ENCODE results near the gene BBLN.

DNA sequence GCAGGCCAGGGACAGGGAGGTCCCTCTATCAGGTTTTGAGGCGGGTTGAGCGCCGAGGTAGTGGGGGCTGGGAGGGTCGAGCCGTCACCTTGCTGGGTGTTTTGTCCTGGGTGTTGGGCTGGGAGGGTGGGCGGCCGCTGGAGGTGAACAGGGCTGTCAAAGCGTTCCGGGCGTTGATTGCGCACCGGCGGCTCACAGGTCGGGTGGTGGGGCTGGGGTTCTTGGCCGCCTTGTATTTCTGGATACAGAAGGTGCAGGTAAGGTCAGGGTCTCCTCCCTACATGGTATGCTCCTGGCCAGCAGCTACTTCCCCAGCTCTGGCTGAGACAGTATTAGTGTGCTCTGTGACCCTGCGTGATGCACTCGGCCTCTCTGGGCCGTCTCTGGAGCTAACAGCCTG, 6.1 kb downstream of the BBLN start:
- TF ChIP-seq CTCF (conservative IDR thresholded peaks at IDR 0.05; ENCODE audit: low read depth, low read length) (no peak), EZH2 (IDR thresholded peaks at IDR 0.05; ENCODE audit: borderline replicate concordance, low read depth, low read length, poor library complexity, severe bottlenecking) (no peak)
